ENCODE data around the gene RNF6. TPM values are rescaled to one million over a fixed set of nuclear protein-coding genes. Genes with fewer than 3 reads are reported as not detected.

The RNF6 gene
- total RNA-seq, 1 experiment from 2014 or later = 34.0 TPM

DNA sequence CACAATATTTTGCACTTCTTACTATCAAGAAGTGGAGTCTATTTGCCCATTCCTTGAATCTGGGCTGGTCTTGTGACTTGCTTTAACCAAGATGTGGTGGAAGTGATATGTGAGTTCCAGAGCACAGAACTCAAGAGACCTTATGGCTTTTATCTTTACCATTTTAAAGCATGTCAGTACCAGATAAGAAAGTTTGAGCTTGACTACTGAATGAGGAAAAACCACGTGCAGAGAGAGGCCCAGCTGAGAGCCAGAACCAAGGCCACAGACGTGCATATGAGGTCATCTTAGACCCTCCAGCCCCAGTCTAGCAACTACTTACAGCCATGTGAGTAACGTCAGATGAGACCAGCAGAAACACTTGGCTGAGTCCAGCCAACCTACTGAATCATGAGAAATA lies 25.5 kb upstream of the RNF6 start:
- no peak for DNase-seq
- Histone ChIP-seq H4K20me1 (ENCODE audit: low read length) (no peaks in the 10 kb centered on the region), H3K9me3 (ENCODE audit: low read length) (peaks cover 3% of the 10 kb centered on the region; the same call in 1 of the 2 replicates), H3K79me2 (ENCODE audit: low read length) (no peaks in the 10 kb centered on the region), H3K9ac (ENCODE audit: low read length) (no peak overlapping the region), H3K9me2 (replicated peaks; ENCODE audit: low read length) (no peaks in the 10 kb centered on the region), H3K27me3 (ENCODE audit: low read length) (peaks cover 13% of the 10 kb centered on the region), H3K4me2 (ENCODE audit: low read length) (no peak overlapping the region), H3K4me3 (ENCODE audit: low read length) (no peak overlapping the region), H3F3A (ENCODE audit: low read length, unreplicated experiment) (no peaks in the 10 kb centered on the region), H3K27ac (ENCODE audit: low read length) (no peak overlapping the region), H2AFZ (ENCODE audit: low read length) (no peak overlapping the region), H3K36me3 (ENCODE audit: low read depth, low read length) (no peaks in the 10 kb centered on the region), H3K4me1 (ENCODE audit: insufficient read depth, low read length) (no peaks in the 10 kb centered on the region)
- intact Hi-C loops (cut with micrococcal nuclease) = no loop called here
- CTCF ChIA-PET = no interaction called here
- TF ChIP-seq, protein P1, sequence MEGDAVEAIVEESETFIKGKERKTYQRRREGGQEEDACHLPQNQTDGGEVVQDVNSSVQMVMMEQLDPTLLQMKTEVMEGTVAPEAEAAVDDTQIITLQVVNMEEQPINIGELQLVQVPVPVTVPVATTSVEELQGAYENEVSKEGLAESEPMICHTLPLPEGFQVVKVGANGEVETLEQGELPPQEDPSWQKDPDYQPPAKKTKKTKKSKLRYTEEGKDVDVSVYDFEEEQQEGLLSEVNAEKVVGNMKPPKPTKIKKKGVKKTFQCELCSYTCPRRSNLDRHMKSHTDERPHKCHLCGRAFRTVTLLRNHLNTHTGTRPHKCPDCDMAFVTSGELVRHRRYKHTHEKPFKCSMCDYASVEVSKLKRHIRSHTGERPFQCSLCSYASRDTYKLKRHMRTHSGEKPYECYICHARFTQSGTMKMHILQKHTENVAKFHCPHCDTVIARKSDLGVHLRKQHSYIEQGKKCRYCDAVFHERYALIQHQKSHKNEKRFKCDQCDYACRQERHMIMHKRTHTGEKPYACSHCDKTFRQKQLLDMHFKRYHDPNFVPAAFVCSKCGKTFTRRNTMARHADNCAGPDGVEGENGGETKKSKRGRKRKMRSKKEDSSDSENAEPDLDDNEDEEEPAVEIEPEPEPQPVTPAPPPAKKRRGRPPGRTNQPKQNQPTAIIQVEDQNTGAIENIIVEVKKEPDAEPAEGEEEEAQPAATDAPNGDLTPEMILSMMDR (conservative IDR thresholded peaks at IDR 0.05; ENCODE audit: low read depth, low read length) = no peak
- TF ChIP-seq EZH2 (IDR thresholded peaks at IDR 0.05; ENCODE audit: low read length, unreplicated experiment) (no peak), EZH2phosphoT487 (IDR thresholded peaks at IDR 0.05; ENCODE audit: borderline replicate concordance, low read length) (no peak)
- ATAC-seq = no peak
- no TSS peak for BruUV-seq (replicated peaks)
- POLR2A ChIA-PET (ENCODE audit: unreplicated experiment) = no interaction called here

DNA sequence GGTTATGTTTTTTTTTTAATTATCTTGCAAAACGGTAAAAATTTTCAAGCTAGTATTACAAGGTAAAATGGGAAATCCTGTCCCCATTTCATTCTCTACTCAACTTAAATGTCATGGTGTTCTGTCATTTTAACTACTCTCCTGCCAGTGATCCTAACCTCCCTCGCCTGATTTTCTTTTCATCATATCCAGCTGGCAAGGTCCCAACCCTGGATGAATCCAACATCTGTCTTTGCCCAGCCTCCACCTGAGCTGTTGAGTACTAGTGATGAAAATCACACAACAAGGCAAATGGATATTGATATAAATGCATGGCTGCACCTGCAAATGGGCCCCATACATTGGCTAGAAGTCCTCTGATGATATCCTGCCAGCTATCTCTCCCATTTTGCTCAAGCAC lies 24.9 kb upstream of the RNF6 start:
- Histone ChIP-seq H3K79me2 (ENCODE audit: low read length) (no peaks in the 10 kb centered on the region), H3K9ac (ENCODE audit: low read length) (no peak overlapping the region), H3K9me3 (ENCODE audit: low read length) (peaks cover 6% of the 10 kb centered on the region; the same call in 1 of the 2 replicates), H4K20me1 (ENCODE audit: low read length) (no peaks in the 10 kb centered on the region), H3K27ac (ENCODE audit: low read length) (no peak overlapping the region), H3K4me1 (ENCODE audit: insufficient read depth, low read length) (no peaks in the 10 kb centered on the region), H2AFZ (ENCODE audit: low read length) (no peak overlapping the region), H3K4me2 (ENCODE audit: low read length) (no peak overlapping the region), H3F3A (ENCODE audit: low read length, unreplicated experiment) (no peaks in the 10 kb centered on the region), H3K9me2 (replicated peaks; ENCODE audit: low read length) (no peaks in the 10 kb centered on the region), H3K4me3 (ENCODE audit: low read length) (no peak overlapping the region), H3K36me3 (ENCODE audit: low read depth, low read length) (no peaks in the 10 kb centered on the region), H3K27me3 (ENCODE audit: low read length) (peaks cover 13% of the 10 kb centered on the region)
- BruUV-seq (replicated peaks) = no TSS peak
- intact Hi-C loops (cut with micrococcal nuclease) = no loop called here
- TF ChIP-seq, protein P1 (conservative IDR thresholded peaks at IDR 0.05; ENCODE audit: low read depth, low read length) = no peak
- POLR2A ChIA-PET (ENCODE audit: unreplicated experiment) = no interaction called here
- DNase-seq = no peak
- ATAC-seq = no peak
- CTCF ChIA-PET = no interaction called here

- ChIA-PET CTCF (no interaction called here), POLR2A (ENCODE audit: unreplicated experiment) (no interaction called here)
- Histone ChIP-seq H4K20me1 (ENCODE audit: low read length) (no peaks in the 10 kb centered on the region), H3K4me2 (ENCODE audit: low read length) (no peak overlapping the region), H2AFZ (ENCODE audit: low read length) (no peak overlapping the region), H3K9me2 (replicated peaks; ENCODE audit: low read length) (no peaks in the 10 kb centered on the region), H3K27me3 (ENCODE audit: low read length) (peaks cover 13% of the 10 kb centered on the region), H3K27ac (ENCODE audit: low read length) (no peak overlapping the region), H3K9ac (ENCODE audit: low read length) (no peak overlapping the region), H3K4me3 (ENCODE audit: low read length) (no peak overlapping the region), H3K9me3 (ENCODE audit: low read length) (peaks cover 6% of the 10 kb centered on the region; the same call in 1 of the 2 replicates), H3F3A (ENCODE audit: low read length, unreplicated experiment) (no peaks in the 10 kb centered on the region), H3K79me2 (ENCODE audit: low read length) (no peaks in the 10 kb centered on the region), H3K36me3 (ENCODE audit: low read depth, low read length) (no peaks in the 10 kb centered on the region), H3K4me1 (ENCODE audit: insufficient read depth, low read length) (no peaks in the 10 kb centered on the region)
- TF ChIP-seq EZH2phosphoT487 (IDR thresholded peaks at IDR 0.05; ENCODE audit: borderline replicate concordance, low read length) (no peak), EZH2 (IDR thresholded peaks at IDR 0.05; ENCODE audit: low read length, unreplicated experiment) (no peak)
- TF ChIP-seq, protein P1 (conservative IDR thresholded peaks at IDR 0.05; ENCODE audit: low read depth, low read length) = no peak
- intact Hi-C loops (cut with micrococcal nuclease) = no loop called here
- no TSS peak for BruUV-seq (replicated peaks)
- no peak for DNase-seq
- ATAC-seq = no peak
Measured at GRCh38 chr13:26246154-26246553, 24.0 kb upstream of the RNF6 start.

All from PC-3 (cell line).